ENCODE results near the gene TMPRSS13. TPM values are rescaled to one million over a fixed set of nuclear protein-coding genes. Genes with fewer than 3 reads are reported as not detected.

TMPRSS13 gene
- total RNA-seq, 1 experiment from 2014 or later: 0.50 TPM

GRCh38 chr11:117873828-117874125 lies 55.4 kb downstream of the TMPRSS13 start:
- Histone ChIP-seq H2AK5ac (ENCODE audit: insufficient read length, low read length) (no peak overlapping the region), H4K5ac (ENCODE audit: insufficient read length, low read depth, low read length) (no peak overlapping the region), H3K9ac (ENCODE audit: extremely low read depth, insufficient read length, low read length) (no peak overlapping the region), H2BK120ac (ENCODE audit: low read depth, low read length, poor library complexity, severe bottlenecking) (no peak overlapping the region), H3T11ph (ENCODE audit: low read length) (no peak overlapping the region), H2BK15ac (ENCODE audit: low read depth, low read length) (no peak overlapping the region), H3K23ac (ENCODE audit: insufficient read length, low read depth, low read length) (no peak overlapping the region), H3K79me1 (ENCODE audit: insufficient read depth, low read depth, low read length, poor library complexity, severe bottlenecking) (no peaks in the 10 kb centered on the region), H4K91ac (ENCODE audit: insufficient read length, low read depth, low read length) (no peak overlapping the region), H3K23me2 (ENCODE audit: insufficient read length, low read depth, low read length, poor library complexity, severe bottlenecking) (peaks cover 19% of the 10 kb centered on the region), H3K14ac (ENCODE audit: insufficient read depth, low read length) (no peak overlapping the region), H4K20me1 (ENCODE audit: control insufficient read depth, insufficient read depth, insufficient read length) (no peaks in the 10 kb centered on the region), H4K8ac (replicated peaks; ENCODE audit: insufficient read length, low read depth, low read length) (no peak overlapping the region), H3K56ac (ENCODE audit: insufficient read length, low read depth, low read length) (no peak overlapping the region), H3K9me3 (ENCODE audit: control insufficient read depth, low read depth, low read length) (no peaks in the 10 kb centered on the region), H3K27ac (ENCODE audit: insufficient read length, low read depth, low read length) (no peak overlapping the region), H3K18ac (ENCODE audit: insufficient read length, low read depth, low read length) (no peak overlapping the region), H2BK5ac (ENCODE audit: insufficient read length, low read length) (no peak overlapping the region), H3K4me1 (ENCODE audit: insufficient read depth, low read length) (peaks cover 10% of the 10 kb centered on the region; the same call in 1 of the 2 replicates), H3K4me2 (ENCODE audit: insufficient read depth, insufficient read length, low read length) (no peak overlapping the region), H3K27me3 (ENCODE audit: insufficient read depth, low read length) (no peaks in the 10 kb centered on the region; the same call in 1 of the 2 replicates), H3K79me2 (ENCODE audit: insufficient read depth, low read length) (no peaks in the 10 kb centered on the region), H2AFZ (ENCODE audit: low read length) (no peak overlapping the region), H2BK12ac (ENCODE audit: insufficient read length, low read depth, low read length) (no peak overlapping the region), H3K4ac (ENCODE audit: low read depth, low read length) (no peak overlapping the region), H2BK20ac (ENCODE audit: low read depth, low read length, poor library complexity, severe bottlenecking) (no peak overlapping the region)
- Mint-ChIP-seq H3K27ac (no peak overlapping the region), H3K27me3 (ENCODE audit: low read depth) (peaks cover 66% of the 10 kb centered on the region), H3K9me3 (no peaks in the 10 kb centered on the region), H3K4me3 (peak overlapping the region in 1 of 2 experiments; percentile 77; a peak in 2 of 5 replicates), H3K4me1 (peaks cover 55 to 76% of the 10 kb centered on the region in 2 experiments), H3K36me3 (ENCODE audit: insufficient read depth in 1 of 3, low read depth in 3 of 3) (peaks cover 0 to 3% (median 2%) of the 10 kb centered on the region in 3 experiments; a peak in 1 of 7 replicates)
- no CpG with 5 or more reads among the region's 8 CpGs for WGBS (ENCODE audit: extremely low coverage, insufficient read length, low lambda C conversion rate)
- TF ChIP-seq, protein P1, sequence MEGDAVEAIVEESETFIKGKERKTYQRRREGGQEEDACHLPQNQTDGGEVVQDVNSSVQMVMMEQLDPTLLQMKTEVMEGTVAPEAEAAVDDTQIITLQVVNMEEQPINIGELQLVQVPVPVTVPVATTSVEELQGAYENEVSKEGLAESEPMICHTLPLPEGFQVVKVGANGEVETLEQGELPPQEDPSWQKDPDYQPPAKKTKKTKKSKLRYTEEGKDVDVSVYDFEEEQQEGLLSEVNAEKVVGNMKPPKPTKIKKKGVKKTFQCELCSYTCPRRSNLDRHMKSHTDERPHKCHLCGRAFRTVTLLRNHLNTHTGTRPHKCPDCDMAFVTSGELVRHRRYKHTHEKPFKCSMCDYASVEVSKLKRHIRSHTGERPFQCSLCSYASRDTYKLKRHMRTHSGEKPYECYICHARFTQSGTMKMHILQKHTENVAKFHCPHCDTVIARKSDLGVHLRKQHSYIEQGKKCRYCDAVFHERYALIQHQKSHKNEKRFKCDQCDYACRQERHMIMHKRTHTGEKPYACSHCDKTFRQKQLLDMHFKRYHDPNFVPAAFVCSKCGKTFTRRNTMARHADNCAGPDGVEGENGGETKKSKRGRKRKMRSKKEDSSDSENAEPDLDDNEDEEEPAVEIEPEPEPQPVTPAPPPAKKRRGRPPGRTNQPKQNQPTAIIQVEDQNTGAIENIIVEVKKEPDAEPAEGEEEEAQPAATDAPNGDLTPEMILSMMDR (conservative IDR thresholded peaks at IDR 0.05): no peak
- no peak for DNase-seq
